AG09309 (cell line): ENCODE measurements around the gene GRB10.
"Not testable (repeated sequence)": the region's sequence is repeated elsewhere in the genome, so short reads cannot be mapped to it uniquely, and the experiment has no call there.

Experiments
- DNase-seq: peaks from one replicate; pipeline ENCODE4 v3.0.0-alpha.2; 2010; ENCODE audit warnings: low read depth
- H3K4me3 ChIP-seq: 2 replicates; pipeline ENCODE4 v1.5.1; 2011; ENCODE audit warnings: mild to moderate bottlenecking, low read depth, low read length, moderate library complexity; ENCODE audit not compliant: control insufficient read depth
- CTCF ChIP-seq: IDR thresholded peaks from 2 replicates; pipeline ENCODE4 v1.5.1; 2011; ENCODE audit warnings: mild to moderate bottlenecking, low read depth, low read length, inconsistent platforms; ENCODE audit not compliant: insufficient read depth, control insufficient read depth; ENCODE audit errors: missing control alignments

GRB10 gene

DNA sequence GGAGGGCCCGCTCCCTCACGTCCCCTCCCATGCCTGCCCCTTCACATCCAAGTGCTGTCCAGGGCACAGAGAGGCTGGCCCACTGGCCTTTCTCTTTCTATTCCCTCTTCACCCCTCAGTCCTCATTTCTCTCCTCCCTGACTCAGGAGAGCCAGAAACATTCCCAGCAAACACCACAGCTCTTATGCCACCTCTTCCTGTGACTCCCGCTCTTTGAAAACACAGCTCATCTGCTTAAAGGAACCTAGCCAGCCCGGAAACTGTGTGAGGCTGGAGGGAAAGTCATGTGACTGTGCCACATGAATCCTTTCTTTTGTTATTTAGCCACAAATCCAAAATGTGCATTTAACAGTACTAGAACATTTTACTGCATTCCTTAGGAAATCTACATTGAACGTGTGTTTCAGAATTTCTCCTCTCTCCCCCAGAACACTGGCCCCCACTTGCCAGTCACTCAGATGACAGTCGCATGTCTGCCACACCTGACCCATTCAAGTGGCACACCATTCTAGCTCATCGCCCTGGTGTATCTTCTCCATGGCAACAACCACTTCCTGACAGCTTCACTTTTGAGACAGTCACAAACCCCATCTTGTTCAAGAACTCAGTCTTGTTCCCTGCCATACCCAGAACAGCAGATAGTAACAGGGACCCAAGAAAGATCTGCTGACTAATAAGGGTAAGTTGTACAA lies 42.8 kb downstream of the GRB10 start:
- no peak overlapping the region for H3K4me3 ChIP-seq
- DNase-seq: no peak
- no peak for TF ChIP-seq CTCF

- no peak for DNase-seq
- no peak overlapping the region for H3K4me3 ChIP-seq
- TF ChIP-seq CTCF: no peak
Measured at GRCh38 chr7:50738932-50739331, 43.8 kb downstream of the GRB10 start.

DNA sequence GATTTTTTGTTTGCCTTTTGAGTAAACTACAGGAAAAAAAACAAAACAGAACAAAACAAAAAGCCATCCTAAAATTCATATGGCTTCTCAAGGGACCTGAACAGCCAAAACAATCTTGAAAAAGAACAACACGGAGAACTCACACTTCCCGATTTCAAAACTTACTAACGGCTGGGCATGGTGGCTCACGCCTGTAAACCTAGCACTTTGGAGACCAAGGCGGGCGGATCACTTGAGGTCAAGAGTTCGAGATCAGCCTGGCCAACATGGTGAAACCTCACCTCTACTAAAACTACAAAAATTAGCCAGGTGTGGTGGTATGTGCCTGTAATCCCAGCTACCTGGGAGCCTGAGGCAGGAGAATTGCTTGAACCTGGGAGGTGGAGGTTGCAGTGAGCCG lies 46.9 kb downstream of the GRB10 start:
- not testable (repeated sequence) for DNase-seq, H3K4me3 ChIP-seq

- H3K4me3 ChIP-seq: no peak overlapping the region
- DNase-seq: no peak
- TF ChIP-seq CTCF: no peak
Measured at GRCh38 chr7:50735333-50735732, 47.4 kb downstream of the GRB10 start.

DNA sequence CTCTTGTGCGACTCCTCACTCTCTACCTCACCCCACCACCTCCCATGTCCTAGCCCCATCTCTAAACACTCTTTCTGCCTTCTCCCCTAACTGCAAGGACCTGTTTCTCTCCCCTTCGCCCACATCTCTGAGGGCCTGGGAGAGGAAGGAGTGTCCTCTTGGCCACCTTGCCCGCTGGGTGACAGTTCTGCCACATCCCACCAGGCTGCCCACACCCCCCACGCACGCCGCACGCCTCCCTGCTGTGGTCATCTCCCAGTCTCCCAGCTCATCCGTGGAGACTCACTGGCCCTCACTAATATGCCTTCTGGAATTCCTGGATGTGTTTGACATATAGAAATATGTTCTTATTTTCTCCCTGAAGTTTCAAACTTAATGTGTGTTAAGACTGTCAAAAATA lies 48.5 kb downstream of the GRB10 start:
- no peak overlapping the region for H3K4me3 ChIP-seq
- no peak for DNase-seq
- no peak for TF ChIP-seq CTCF

DNA sequence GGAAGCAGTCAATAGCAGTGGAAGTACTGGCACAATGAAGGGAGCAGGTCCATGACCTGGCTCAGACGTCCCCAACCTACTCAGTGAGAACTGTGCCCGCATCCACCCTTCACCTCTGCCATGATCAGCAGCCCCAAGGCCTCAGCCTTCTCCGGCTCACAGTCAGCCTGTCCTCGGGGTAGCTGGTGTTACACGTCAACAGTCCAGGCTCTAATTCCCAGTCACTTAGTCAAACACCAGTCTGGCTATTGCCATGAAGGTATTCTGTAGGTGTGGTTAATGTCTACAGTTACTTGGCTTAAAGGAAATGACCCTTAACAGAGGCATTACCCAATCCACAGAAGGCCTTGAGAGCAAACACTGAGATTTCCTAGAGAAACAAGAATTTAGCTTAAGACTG lies 49.1 kb downstream of the GRB10 start:
- no peak for DNase-seq
- no peak for TF ChIP-seq CTCF

GRCh38 chr7:50731703-50732582 lies 50.8 kb downstream of the GRB10 start:
- no peak for DNase-seq
- TF ChIP-seq CTCF: no peak
- no peak overlapping the region for H3K4me3 ChIP-seq

More for the DNA sequence above, 49.1 kb downstream of the GRB10 start:
- no peak overlapping the region for H3K4me3 ChIP-seq
